Endothelial cell of umbilical vein (primary cell): ENCODE measurements around the gene KPNA1. TPM values are rescaled to one million over a fixed set of nuclear protein-coding genes. Genes with fewer than 3 reads are reported as not detected.

Experiments
- BruUV-seq: library from RNA; stranded (reverse); fragments of 400-500 nt; replicated peaks from 2 replicates; lab custom pipeline; 2021; lab: Mats Ljungman, UMichigan
- CTCF ChIA-PET: fragments of 300-600, 350-600 bp; sonication (Branson Sonifier 250); formaldehyde crosslinking; loops from one replicate; lab custom pipeline; 2021; ENCODE audit warnings: antibody characterized with exemption, inconsistent platforms; lab: Charles Lee
- POLR2A ChIA-PET: fragments of 300-600, 350-600 bp; sonication (Branson Sonifier 250); formaldehyde crosslinking; loops from one replicate; lab custom pipeline; 2021; ENCODE audit warnings: antibody characterized with exemption, inconsistent platforms; lab: Charles Lee
- DNase-seq: peaks from one replicate; pipeline ENCODE4 v3.0.0-alpha.2; 2011; ENCODE audit warnings: low read depth, low spot score
- FAIRE-seq: peaks from 2 replicates; lab custom pipeline; 2011; peaks lifted over from hg19 to GRCh38; lab: Jason Lieb, UNC
- H2AFZ ChIP-seq: 2 replicates; pipeline ENCODE4 v1.6.0; 2012; ENCODE audit warnings: low read depth, low read length, control low read depth, inconsistent platforms
- H3K27ac ChIP-seq: 2 replicates; pipeline ENCODE4 v1.5.1; 2011; ENCODE audit warnings: low read depth, mild to moderate bottlenecking, control low read depth, low read length, moderate library complexity; ENCODE audit not compliant: insufficient read depth
- H3K27me3 ChIP-seq, 2 experiments: 2 replicates each; pipeline versions ENCODE4 v1.6.0 to v1.6.1; 2011; ENCODE audit warnings: low read length in 2 of 2, mixed read lengths in 1 of 2; ENCODE audit not compliant: control insufficient read depth in 2 of 2, insufficient read depth in 2 of 2
- H3K36me3 ChIP-seq, 2 experiments: 2 replicates in 1 of 2; 3 replicates in 1 of 2; pipeline ENCODE4 v1.5.1; 2011; ENCODE audit warnings: low read length in 2 of 2, mild to moderate bottlenecking in 1 of 2, moderate library complexity in 1 of 2; ENCODE audit not compliant: control insufficient read depth in 2 of 2, insufficient read depth in 2 of 2; ENCODE audit errors: extremely low read depth in 1 of 2
- H3K4me1 ChIP-seq: 3 replicates; pipeline ENCODE4 v1.5.1; 2011; ENCODE audit warnings: mild to moderate bottlenecking, low read length; ENCODE audit not compliant: control insufficient read depth, insufficient read depth; ENCODE audit errors: extremely low read depth
- H3K4me2 ChIP-seq: 2 replicates; pipeline ENCODE4 v1.6.1; 2011; ENCODE audit warnings: low read length, control low read depth, mixed read lengths; ENCODE audit not compliant: insufficient read depth
- H3K4me3 ChIP-seq, 3 experiments: fragments of 200-600 bp in 1 of 3; sonication (generic), shearing (Covaris generic) in 1 of 3; replicated peaks in 1 of 3; 2 replicates each; pipeline ENCODE4 v1.5.1; 2011 to 2016; ENCODE audit warnings: control low read depth in 3 of 3, low read length in 3 of 3, mild to moderate bottlenecking in 2 of 3, inconsistent platforms in 1 of 3, low read depth in 1 of 3, moderate library complexity in 1 of 3; ENCODE audit not compliant: insufficient read depth in 1 of 3
- H3K79me2 ChIP-seq: 2 replicates; pipeline ENCODE4 v1.6.0; 2012; ENCODE audit warnings: low read length, inconsistent platforms; ENCODE audit not compliant: control insufficient read depth, insufficient read depth
- H3K9ac ChIP-seq: replicated peaks from 2 replicates; pipeline ENCODE3; 2011; ENCODE audit warnings: low read length, control low read depth; ENCODE audit not compliant: insufficient read depth; ENCODE audit errors: extremely low read depth
- H3K9me1 ChIP-seq: replicated peaks from 3 replicates; pipeline ENCODE4 v1.6.0; 2011; ENCODE audit warnings: mild to moderate bottlenecking, low read length; ENCODE audit not compliant: control insufficient read depth, insufficient read depth; ENCODE audit errors: extremely low read depth
- H3K9me3 ChIP-seq: replicated peaks from 2 replicates; pipeline ENCODE4 v1.5.1; 2012; ENCODE audit warnings: low read length, inconsistent platforms; ENCODE audit not compliant: control insufficient read depth, insufficient read depth
- H4K20me1 ChIP-seq: replicated peaks from 2 replicates; pipeline ENCODE3; 2011; ENCODE audit warnings: mild to moderate bottlenecking, low read length; ENCODE audit not compliant: control insufficient read depth, insufficient read depth; ENCODE audit errors: extremely low read depth
- EZH2 ChIP-seq: IDR thresholded peaks from 2 replicates; pipeline ENCODE4 v1.6.1; 2012; ENCODE audit warnings: borderline replicate concordance, low read depth, mild to moderate bottlenecking, moderate library complexity, low read length, inconsistent platforms; ENCODE audit not compliant: severe bottlenecking
- FOS ChIP-seq: IDR thresholded peaks from 2 replicates; pipeline ENCODE4 v1.6.1; 2011; ENCODE audit warnings: mild to moderate bottlenecking, low read length, moderate library complexity, borderline replicate concordance; ENCODE audit not compliant: insufficient read depth
- GATA2 ChIP-seq: IDR thresholded peaks from 2 replicates; pipeline ENCODE4 v1.7.0; 2011; ENCODE audit warnings: low read depth, mild to moderate bottlenecking, moderate library complexity, mixed read lengths, low read length; ENCODE audit not compliant: insufficient read length, insufficient read depth
- JUN ChIP-seq: IDR thresholded peaks from 2 replicates; pipeline ENCODE4 v1.6.1; 2011; ENCODE audit warnings: borderline replicate concordance, low read depth; ENCODE audit not compliant: insufficient read length, insufficient read depth
- MYC ChIP-seq: IDR thresholded peaks from one replicate; pipeline ENCODE4 v1.6.1; 2011; ENCODE audit warnings: mild to moderate bottlenecking, low read depth, low read length
- POLR2A ChIP-seq: IDR thresholded peaks from 2 replicates; pipeline ENCODE4 v1.6.1; 2012; ENCODE audit warnings: low read depth, mild to moderate bottlenecking, control low read depth, low read length
- POLR2AphosphoS5 ChIP-seq: IDR thresholded peaks from 2 replicates; pipeline ENCODE4 v1.6.1; 2012; ENCODE audit warnings: low read depth, mild to moderate bottlenecking, control low read depth, low read length, moderate library complexity; ENCODE audit not compliant: insufficient read depth
- dilution Hi-C: fragments of 300-500 bp; cut with MboI; formaldehyde crosslinking; loops from one replicate; pipeline ENCODE4 v1.15.0; 2019; ENCODE audit warnings: low sequenced_read_pairs; ENCODE audit not compliant: extremely low pct_ligation_motif_present
- intact Hi-C: fragments of 100-400 bp; cut with micrococcal nuclease; formaldehyde crosslinking; loops from one replicate; pipeline ENCODE4 v1.10.0; 2022
- polyA plus RNA-seq, 4 experiments: library from polyadenylated mRNA; depleted of rRNA in 3 of 4; stranded (reverse) in 3 of 4; unstranded in 1 of 4; fragments of >200 nt; gene quantifications; 2 replicates each; pipeline versions ENCODE4 v1.2.1 to v1.2.3, GENCODE V29; 2011 to 2012; ENCODE audit warnings: missing spikeins in 1 of 4
- total RNA-seq: library from RNA; stranded (reverse); gene quantifications from 2 replicates; pipeline ENCODE4 v1.2.3, GENCODE V29; 2021
- TF ChIP-seq, protein P1 (sequence below), 2 donors: IDR thresholded peaks; 1 replicate in 1 of 2; 2 replicates in 1 of 2; pipeline ENCODE4 v1.5.1; 2011; ENCODE audit warnings: low read length in 2 of 2, mild to moderate bottlenecking in 2 of 2, moderate library complexity in 2 of 2, control low read depth in 1 of 2, inconsistent platforms in 1 of 2, low read depth in 1 of 2; ENCODE audit not compliant: insufficient read depth in 1 of 2; ENCODE audit errors: extremely low read depth in 1 of 2
- TF ChIP-seq, protein P2 (sequence below): IDR thresholded peaks from 2 replicates; pipeline ENCODE4 v1.6.1; 2011; ENCODE audit not compliant: insufficient read depth, insufficient read length

The KPNA1 gene
- total and polyA plus RNA-seq, 2 donors (not counting 3 experiments of a cell fraction or from before 2014, with no cell fraction given) = 24.4 to 110 TPM

DNA sequence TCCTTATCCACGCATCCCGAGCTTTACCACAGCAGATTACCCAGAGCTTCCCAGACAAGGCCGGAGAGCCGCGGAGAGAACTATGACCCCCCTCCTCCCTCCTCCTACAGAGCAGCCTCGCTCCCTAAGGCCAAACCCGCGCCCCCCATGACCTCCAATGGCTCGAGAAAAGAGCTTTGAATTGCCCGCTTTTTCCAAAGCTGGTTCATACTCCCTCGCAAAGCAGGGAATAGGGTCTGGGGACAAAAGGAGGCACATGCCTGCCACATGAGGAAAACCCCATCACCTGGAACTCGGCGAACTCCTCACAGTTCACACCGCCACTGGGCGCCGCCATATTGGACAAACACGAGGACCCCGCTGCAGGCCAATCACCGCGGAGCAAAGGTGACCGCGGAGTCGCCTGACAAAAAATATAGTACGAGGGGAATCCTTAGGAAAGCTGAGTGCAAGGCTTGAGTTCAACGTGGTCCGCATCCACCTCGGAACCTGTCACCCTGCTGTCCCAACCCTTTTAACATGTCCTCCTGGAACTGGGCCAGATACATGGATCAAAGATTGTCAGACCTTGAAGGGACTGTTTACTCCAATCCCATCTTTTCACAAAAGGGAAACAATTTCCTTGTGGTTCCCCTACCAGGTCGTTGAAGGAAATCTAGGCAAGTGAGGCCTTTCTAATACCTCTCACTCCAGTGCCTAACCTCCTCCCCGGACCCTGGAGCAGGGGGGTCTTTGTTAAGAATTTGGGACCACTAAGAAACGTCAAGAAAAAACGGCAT is 131.7 kb downstream of the KPNA1 start, which contains the start of gene MIX23:
Gene MIX23 (minus strand): TSS at position 344 of the 779 bp plus-strand sequence. CDS start 7 bp downstream, at position 337.
- peak; percentile 84 for DNase-seq
- Histone ChIP-seq H3K9me1 (no peaks in the 10 kb centered on the region), H2AFZ (peak within 1 kb of the TSS; percentile 70), H3K4me3 (peak within 1 kb of the TSS; percentile 69 to 97 (median 77)), H3K9me3 (no peaks in the 10 kb centered on the region), H4K20me1 (no peaks in the 10 kb centered on the region), H3K27ac (peak within 1 kb of the TSS; percentile 58), H3K36me3 (no peaks in the 10 kb centered on the region), H3K27me3 (no peaks in the 10 kb centered on the region), H3K4me2 (peak within 1 kb of the TSS; percentile 89), H3K9ac (peak within 1 kb of the TSS; percentile 82), H3K79me2 (peaks cover 28% of the 10 kb centered on the region), H3K4me1 (peaks cover 16% of the 10 kb centered on the region)
- FAIRE-seq = peak; percentile 91
- dilution Hi-C loops = no loop called here
- ChIA-PET CTCF (interaction anchor here (1.2 to 4.0 kb wide), 5 partner anchors 10 to 836 kb away, joined by 3 to 54 read pairs (median 9); partner anchors contain the start of gene WDR5B), POLR2A (interaction anchor here (1.4 to 1.5 kb wide), 3 partner anchors 9 to 634 kb away, joined by 3 to 9 read pairs (median 4); partner anchors contain the start of gene GOLGB1)
- TF ChIP-seq, protein P1, sequence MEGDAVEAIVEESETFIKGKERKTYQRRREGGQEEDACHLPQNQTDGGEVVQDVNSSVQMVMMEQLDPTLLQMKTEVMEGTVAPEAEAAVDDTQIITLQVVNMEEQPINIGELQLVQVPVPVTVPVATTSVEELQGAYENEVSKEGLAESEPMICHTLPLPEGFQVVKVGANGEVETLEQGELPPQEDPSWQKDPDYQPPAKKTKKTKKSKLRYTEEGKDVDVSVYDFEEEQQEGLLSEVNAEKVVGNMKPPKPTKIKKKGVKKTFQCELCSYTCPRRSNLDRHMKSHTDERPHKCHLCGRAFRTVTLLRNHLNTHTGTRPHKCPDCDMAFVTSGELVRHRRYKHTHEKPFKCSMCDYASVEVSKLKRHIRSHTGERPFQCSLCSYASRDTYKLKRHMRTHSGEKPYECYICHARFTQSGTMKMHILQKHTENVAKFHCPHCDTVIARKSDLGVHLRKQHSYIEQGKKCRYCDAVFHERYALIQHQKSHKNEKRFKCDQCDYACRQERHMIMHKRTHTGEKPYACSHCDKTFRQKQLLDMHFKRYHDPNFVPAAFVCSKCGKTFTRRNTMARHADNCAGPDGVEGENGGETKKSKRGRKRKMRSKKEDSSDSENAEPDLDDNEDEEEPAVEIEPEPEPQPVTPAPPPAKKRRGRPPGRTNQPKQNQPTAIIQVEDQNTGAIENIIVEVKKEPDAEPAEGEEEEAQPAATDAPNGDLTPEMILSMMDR (IDR thresholded peaks at IDR 0.05; ENCODE audit: extremely low read depth in 1 of 2, insufficient read depth in 1 of 2, low read depth in 1 of 2, low read length in 2 of 2) = no peak
- TF ChIP-seq POLR2A (peak; percentile 85), JUN (no peak), FOS (no peak), POLR2AphosphoS5 (peak; percentile 87), EZH2 (no peak), GATA2 (no peak), MYC (peak; percentile 8)
- TF ChIP-seq, protein P2, sequence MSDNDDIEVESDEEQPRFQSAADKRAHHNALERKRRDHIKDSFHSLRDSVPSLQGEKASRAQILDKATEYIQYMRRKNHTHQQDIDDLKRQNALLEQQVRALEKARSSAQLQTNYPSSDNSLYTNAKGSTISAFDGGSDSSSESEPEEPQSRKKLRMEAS = peak; percentile 80
- intact Hi-C loops = loop anchor here (5.0 kb wide), 2 partner anchors 281 to 409 kb away; partner anchors contain the start of gene HSPBAP1
- TSS peak; percentile 37 for BruUV-seq
